Measurements from ENCODE around the gene RAG1.

RAG1 gene

GRCh38 chr11:36590513-36590912, 22.7 kb downstream of the RAG1 start:
- no peak for DNase-seq (ENCODE audit: low read depth)

- DNase-seq (ENCODE audit: low read depth) = no peak
Measured at GRCh38 chr11:36591433-36591832, 23.6 kb downstream of the RAG1 start.

DNA sequence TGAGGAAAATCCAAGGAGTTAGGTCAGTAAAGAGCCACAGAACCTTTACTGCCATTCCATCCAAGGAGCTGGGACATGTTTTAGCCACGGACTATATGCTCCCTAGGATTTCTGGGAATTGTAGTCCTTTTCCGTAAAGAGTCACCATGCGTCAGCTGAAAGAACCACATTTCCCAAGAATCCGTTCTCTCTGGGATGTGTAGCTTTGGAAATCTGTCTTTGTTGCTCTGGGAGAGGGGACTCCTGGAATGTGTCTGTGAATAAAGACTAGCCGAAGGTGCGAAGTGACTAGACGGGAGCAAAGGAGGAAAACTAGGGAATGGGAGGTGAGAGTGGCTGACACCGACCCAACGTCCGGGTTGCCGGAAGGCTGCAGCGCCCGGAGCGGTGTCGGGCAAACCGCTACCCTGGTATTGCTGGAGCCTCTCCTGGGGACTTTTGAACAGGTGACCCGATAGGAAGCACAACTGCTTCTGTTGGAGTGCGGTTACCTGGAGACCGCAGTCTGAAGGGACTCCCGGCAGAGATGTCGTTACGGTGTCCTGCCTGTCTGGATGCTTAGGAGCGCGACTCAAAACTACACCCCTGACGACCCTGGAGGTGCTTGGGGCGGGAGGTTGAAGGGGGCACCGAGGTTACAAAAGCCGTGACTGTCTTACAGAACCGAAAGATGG, 26.6 kb downstream of the RAG1 start, which contains the start of gene IFTAP:
Gene IFTAP (plus strand): TSS at position 187 of the 674 bp plus-strand sequence. CDS start 15,602 bp downstream, outside the sequence.
- DNase-seq (ENCODE audit: low read depth) = peak; percentile 2

- DNase-seq (ENCODE audit: low read depth) = no peak
Measured at GRCh38 chr11:36596880-36597279, 29.1 kb downstream of the RAG1 start.

DNA sequence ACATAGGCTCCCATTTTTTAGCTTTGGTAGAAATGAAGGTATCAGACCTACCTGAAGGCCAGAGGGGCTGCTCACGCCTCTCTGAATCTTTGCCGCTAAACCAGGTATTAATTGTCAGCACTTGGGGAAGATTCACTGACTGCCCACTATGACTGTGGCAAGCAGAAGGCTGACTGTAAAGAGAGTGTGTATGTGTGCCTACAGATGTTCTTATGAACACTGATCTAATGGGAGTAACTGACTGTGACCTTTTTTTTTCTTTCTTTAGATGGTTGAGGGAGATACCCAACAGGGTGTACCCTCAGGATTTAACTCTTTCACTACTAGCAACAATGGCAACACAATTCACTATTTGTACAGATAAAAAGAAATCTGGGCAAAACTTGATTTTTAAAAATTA, 30.2 kb downstream of the RAG1 start, which contains the start of gene RAG2:
Gene RAG2 (minus strand): TSS at position 186 of the 400 bp plus-strand sequence. CDS start 4,068 bp downstream, outside the sequence.
- no peak for DNase-seq (ENCODE audit: low read depth)

DNA sequence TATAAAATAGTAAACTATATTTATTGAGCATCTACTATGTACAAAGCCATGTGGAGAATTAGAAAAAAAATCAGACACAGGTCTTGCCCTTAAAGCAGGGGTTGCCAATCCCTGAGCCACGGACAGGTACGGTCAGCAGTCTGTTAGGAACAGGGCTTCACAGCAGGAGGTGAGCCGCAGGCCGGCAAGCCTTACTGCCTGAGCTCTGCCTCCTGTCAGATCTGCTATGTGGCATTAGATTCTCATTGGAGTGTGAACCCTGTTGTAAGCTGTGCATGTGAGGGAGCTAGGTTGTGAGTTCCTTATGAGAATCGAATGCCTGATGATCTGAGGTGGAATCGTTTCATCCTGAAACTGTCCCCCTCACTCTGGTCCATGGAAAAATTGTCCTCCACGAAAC, 32.4 kb downstream of the RAG1 start:
- no peak for DNase-seq (ENCODE audit: low read depth)

DNA sequence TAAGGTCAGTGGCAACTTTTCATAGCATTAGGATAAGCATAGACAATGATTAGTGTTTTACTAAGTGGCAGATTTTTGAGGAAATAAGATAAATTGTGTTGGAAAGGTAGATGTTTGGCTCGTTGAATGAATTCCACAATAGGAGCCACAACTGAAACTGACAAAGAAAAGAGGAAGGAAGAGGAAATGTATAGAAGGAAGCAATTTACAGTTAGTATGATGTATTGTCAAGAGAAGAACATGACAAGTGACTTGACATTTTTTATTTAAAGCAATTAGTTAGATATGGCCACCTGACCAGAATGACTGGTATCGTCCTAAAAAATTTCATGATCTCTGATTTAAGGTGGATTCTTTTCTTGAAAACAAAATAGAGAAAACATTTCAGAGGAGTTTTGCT, 33.3 kb downstream of the RAG1 start:
- no peak for DNase-seq (ENCODE audit: low read depth)

DNA sequence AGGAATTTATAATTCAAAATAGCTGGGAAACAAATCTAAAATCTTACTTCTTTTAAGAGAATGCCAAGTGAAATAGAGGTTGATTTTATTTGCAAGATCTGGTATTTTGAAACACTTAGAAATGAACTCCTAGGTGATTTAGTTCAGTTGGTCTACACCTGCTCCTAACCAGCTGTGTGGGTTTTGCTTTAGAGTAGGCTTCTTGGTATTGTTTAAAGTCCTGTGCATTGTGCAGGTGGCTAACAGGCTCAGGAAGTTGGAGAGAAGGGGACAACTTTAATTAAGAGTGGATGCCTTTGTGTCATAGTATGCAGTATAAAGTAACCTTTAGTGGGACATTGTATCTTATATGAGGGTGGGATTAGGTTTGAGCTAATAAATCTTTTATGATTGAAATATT, 34.3 kb downstream of the RAG1 start:
- no peak for DNase-seq (ENCODE audit: low read depth)

GRCh38 chr11:36605221-36606216, 37.7 kb downstream of the RAG1 start:
- no peak for DNase-seq (ENCODE audit: low read depth)

DNA sequence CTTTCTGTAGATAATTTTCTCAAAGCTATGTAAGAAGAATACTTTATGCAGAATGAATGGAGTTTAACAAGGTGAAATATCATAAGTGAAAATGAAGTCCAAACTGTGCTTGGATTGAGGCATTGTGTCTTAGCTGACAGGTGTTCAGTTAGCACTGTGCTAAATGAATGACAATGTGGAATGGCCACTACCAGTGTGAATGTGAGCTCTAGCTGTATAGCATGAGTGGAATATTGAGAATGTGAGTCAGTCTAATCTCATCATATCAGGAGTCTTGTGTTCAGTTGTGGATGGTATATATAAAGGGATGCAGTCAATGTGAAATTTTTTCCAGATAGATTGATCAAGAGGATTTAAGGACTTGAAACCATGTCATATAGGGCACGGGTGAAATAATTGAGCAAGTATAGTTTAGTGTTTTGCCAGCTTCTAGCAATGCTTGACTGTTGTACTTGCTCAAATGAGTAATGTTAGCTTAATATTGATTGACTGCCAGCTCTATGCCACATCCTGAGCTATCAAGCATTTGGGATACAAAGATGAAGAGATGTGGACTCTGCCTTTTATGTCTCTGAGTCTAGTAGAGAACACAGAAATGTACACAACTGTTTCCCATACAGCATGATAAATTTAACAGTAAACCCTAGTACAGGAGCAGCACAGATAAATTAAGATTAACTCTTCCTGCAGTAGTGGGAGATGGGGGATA, 40.8 kb downstream of the RAG1 start:
- DNase-seq (ENCODE audit: low read depth) = no peak

- DNase-seq (ENCODE audit: low read depth) = no peak
Measured at GRCh38 chr11:36609383-36609782, 41.6 kb downstream of the RAG1 start.

DNA sequence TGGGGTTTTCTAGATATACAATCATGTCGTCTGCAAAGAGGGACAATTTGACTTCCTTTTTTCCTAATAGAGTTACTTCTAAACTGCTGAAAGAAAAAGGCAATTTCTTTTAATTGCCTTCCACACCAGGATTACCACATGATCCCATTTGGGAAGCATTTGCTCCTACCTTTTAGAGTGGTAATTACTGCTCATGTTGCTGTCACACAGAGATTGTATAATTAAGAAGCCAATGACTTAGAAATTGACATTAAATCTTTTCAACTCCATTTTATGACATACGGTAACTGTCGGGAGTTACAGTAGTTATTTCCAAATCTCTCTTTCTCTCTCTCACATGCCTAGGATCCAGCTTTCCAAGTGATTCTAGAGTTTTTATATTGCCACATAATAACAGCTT, 48.0 kb downstream of the RAG1 start:
- DNase-seq (ENCODE audit: low read depth) = no peak

DNA sequence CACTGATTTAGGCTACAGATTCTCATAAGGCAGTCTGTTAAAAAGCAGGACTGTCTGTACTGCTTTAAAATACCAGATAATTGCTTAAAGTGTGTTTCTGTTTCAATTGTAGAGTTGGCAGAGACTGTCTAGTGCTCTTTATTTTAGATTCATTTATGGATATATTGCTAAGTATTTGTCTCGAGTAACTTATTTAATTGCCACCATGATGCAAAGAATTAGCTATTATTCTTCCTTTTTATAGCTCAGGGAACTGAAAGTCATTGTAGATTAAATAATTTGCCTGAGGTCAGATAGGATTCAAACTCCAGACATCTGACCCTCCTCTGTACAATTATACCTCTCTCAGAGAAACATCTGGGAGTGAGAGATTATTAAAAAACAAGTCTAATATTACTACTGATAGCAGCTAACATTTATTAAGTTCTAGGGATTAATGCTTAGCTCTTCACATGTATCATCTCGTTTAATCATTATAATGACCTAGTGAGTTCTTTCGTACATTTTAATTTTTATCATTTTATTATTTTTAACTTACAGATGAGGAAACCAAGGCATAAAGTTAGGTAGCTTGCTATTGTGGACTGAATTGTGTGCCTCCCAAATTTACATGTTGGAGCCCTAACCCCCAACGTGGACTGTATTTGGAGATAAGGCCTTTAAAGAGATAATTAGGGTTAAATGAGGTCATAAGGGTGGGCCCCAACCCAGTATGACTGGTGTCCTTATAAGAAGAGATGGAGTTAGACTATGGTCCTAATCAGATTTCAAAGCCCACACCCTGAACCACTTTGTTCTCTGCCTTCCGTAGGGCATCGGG, 49.9 kb downstream of the RAG1 start:
- no peak for DNase-seq (ENCODE audit: low read depth)

GRCh38 chr11:36618363-36619047, 50.7 kb downstream of the RAG1 start:
- DNase-seq (ENCODE audit: low read depth) = no peak

DNA sequence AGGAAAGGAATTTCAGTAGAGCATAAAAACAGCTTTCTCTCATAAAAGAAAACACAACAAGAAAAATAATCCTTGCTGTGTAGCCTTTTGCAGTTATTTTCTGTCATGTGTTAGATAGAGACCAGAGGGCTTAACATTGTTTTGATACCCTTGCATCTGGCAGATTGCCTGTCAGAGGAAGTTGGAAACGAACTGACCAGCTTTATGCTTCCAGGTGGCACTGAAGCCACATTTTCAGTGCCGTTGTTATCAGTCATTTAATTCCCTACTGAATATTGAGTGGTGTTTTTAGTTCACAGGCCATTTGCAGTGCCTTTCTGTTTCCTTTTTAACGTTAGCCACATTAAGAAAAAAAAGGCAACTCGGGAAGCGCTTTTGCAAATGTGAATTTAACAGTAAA, 51.7 kb downstream of the RAG1 start:
- DNase-seq (ENCODE audit: low read depth) = no peak

DNA sequence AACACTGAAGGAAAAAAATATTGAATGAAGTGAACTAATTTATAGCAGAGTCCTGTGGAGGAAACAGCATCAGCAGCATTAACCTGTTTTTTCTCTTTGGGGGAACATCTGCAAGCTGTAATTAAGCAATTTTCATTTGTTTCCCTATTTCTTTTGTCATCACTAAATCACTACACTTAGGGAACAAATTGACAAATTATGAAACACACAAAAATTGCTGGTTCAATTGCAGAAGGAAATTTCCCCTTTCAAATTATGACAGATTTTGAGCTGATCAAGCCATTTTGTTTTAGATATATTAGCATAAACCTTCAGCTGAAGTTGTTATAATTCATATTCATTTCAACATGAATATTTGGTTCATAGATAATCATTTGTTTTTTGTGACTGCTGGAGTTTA, 52.4 kb downstream of the RAG1 start:
- no peak for DNase-seq (ENCODE audit: low read depth)

DNA sequence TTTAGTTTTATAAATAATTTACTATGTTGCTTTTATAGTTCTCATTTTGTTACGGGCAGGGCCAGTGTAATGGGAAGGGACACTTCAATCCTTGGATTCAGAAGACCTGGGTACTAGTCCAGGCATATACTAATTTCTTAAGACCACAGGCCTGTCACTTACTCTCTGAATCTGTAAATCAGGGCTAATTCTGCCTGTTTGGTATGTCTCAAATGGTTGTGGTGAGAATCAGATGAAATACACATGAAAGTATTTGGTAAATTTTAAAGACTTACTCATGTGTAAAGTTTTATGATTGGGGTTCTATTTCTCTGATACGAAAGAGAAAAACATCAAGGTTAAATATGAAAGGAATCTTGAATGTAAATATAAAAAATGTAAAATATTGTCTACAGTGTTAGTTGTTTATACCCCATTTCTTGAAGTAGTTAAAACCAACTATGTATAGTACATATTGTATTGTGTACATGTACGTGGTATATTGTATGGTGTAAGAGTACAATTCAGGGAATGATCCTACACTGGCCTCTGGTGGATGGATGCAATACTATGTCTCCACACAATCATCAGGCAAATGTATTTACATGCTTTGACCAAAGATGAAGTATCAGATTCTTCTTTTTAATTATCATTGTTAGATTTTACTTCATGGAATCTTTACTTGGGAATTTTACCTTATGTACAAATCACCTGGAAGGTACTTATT, 54.8 kb downstream of the RAG1 start:
- no peak for DNase-seq (ENCODE audit: low read depth)

DNA sequence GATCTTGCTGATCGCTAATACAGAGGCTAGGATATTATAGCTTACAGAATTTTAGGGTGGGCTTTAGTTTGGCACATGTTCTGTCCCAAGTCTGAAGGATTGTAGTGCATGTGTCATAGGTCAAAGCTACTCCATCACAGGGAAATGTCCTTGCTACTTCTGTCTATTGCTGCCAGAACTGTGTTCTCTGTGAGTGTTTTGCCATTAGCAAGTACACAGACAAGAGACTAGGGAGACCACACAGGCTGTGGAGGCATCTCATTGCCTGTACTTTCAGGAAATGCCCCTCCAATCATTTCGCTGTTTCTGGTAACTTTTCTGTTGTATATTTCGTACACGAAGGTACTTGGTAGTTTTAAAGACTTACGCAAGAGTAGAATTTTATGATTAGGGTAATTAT, 55.7 kb downstream of the RAG1 start:
- no peak for DNase-seq (ENCODE audit: low read depth)

DNA sequence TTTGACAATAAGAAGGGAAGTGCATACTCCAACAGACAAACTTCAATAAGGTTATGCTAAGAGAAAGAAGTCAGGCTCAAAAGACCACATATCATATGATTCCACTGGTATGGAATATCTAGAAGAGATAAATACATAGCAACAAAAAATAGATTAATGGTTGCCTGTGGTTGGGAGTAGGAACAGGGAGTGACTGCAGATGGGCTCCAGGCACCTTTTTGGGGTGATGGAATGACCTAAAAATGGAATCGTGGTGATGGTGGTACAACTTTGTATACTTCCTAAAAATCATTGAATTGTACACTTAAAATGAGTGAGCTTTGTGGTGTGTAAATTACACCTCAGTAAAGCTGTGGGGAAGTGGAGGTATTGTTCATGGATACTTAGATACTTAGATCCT, 59.2 kb downstream of the RAG1 start:
- DNase-seq (ENCODE audit: low read depth) = no peak

DNA sequence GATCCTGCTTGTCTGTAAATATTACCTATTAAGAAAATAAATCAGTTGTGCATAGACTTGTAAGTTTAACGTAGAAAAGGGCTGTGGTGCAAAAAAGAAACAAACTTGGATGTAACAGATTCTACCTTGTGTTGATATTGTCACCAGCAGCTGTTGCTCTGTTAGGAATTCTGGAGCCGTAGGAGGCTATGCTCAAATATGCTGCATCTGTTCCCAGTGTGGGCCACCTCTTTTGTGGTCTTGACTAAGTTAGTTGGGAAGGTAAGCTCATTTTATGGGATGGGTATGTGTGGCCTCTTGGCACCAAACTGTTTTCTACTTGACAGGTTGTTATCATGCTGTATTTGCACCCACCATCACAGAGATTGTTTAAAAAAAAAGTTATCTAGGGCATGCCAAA, 59.7 kb downstream of the RAG1 start:
- DNase-seq (ENCODE audit: low read depth) = no peak
